NAMALWA (cell line): ENCODE data around the gene OR7E24.
"Not testable (repeated sequence)": the region's sequence is repeated elsewhere in the genome, so short reads cannot be mapped to it uniquely, and the experiment has no call there.

Source experiments
- DNase-seq: peaks from one replicate; pipeline ENCODE4 v3.0.0-alpha.2; 2015; ENCODE audit warnings: low spot score

OR7E24 gene

GRCh38 chr19:9250630-9251029 lies at the start of gene OR7E24:
OR7E24 (plus strand) TSS chr19:9250930; CDS start chr19:9251044, 114 bp downstream.
- DNase-seq: no peak

GRCh38 chr19:9205501-9206113 lies 45.1 kb upstream of the OR7E24 start:
- DNase-seq: peak; percentile 68

GRCh38 chr19:9219489-9219888 lies 31.2 kb upstream of the OR7E24 start, which contains the start of gene OR7D4:
OR7D4 (minus strand) TSS chr19:9219589; CDS start chr19:9214837, 4,752 bp downstream.
- no peak for DNase-seq

GRCh38 chr19:9251236-9251635 lies 506 bp downstream of the OR7E24 start:
- no peak for DNase-seq

GRCh38 chr19:9283485-9283884 lies 32.8 kb downstream of the OR7E24 start:
- not testable (repeated sequence) for DNase-seq

GRCh38 chr19:9289231-9289884 lies 38.6 kb downstream of the OR7E24 start:
- no peak for DNase-seq

GRCh38 chr19:9295411-9295849 lies 44.7 kb downstream of the OR7E24 start:
- DNase-seq: no peak

GRCh38 chr19:9296336-9296735 lies 45.6 kb downstream of the OR7E24 start:
- no peak for DNase-seq
